IMR-90 (cell line): ENCODE data around the gene CMTM7. TPM values are rescaled to one million over a fixed set of nuclear protein-coding genes. Genes with fewer than 3 reads are reported as not detected.

ENCODE experiments used
- ATAC-seq: fragments of 200-7000 bp; cut with Tn5 transposase; 2 replicates; pipeline ENCODE4 v1.9.1; 2020; ENCODE audit warnings: low read depth, mild to moderate bottlenecking, moderate library complexity
- BruUV-seq: library from RNA; stranded (reverse); fragments of 400-500 nt; replicated peaks from 2 replicates; lab custom pipeline; 2021; lab: Mats Ljungman, UMichigan
- CTCF ChIA-PET: fragments of 300-600 bp; formaldehyde crosslinking; extraction: SDS; loops from one replicate; lab custom pipeline; 2021; ENCODE audit warnings: antibody characterized with exemption; lab: Yijun Ruan, JAX
- POLR2A ChIA-PET: fragments of 300-600 bp; sonication (Branson Sonifier 250); formaldehyde crosslinking; loops from one replicate; lab custom pipeline; 2022; ENCODE audit warnings: antibody characterized with exemption; ENCODE audit not compliant: unreplicated experiment; lab: Charles Lee
- DNase-seq: peaks from one replicate; pipeline ENCODE4 v3.0.0; 2013
- H2AFZ ChIP-seq: replicated peaks from 2 replicates; pipeline ENCODE3; 2013; ENCODE audit warnings: low read length, mild to moderate bottlenecking; ENCODE audit not compliant: poor library complexity
- H2AK5ac ChIP-seq: 2 replicates; pipeline ENCODE4 v1.6.1; 2013; ENCODE audit warnings: low read depth, low read length, inconsistent platforms
- H2AK9ac ChIP-seq: replicated peaks from 2 replicates; pipeline ENCODE3; 2013; ENCODE audit warnings: mild to moderate bottlenecking, low read depth, low read length, moderate library complexity; ENCODE audit not compliant: poor library complexity
- H2BK120ac ChIP-seq: 2 replicates; pipeline ENCODE4 v1.6.1; 2013; ENCODE audit warnings: low read depth, low read length, inconsistent platforms
- H2BK15ac ChIP-seq: 3 replicates; pipeline ENCODE4 v1.6.1; 2013; ENCODE audit warnings: low read depth, low read length, inconsistent platforms
- H2BK20ac ChIP-seq: 2 replicates; pipeline ENCODE4 v1.6.1; 2013; ENCODE audit warnings: low read depth, mild to moderate bottlenecking, inconsistent platforms, low read length, moderate library complexity
- H2BK5ac ChIP-seq: 2 replicates; pipeline ENCODE4 v1.6.1; 2013; ENCODE audit warnings: mild to moderate bottlenecking, low read depth, low read length, inconsistent platforms; ENCODE audit not compliant: poor library complexity, severe bottlenecking
- H3K14ac ChIP-seq: replicated peaks from 2 replicates; pipeline ENCODE4 v1.6.1; 2013; ENCODE audit warnings: low read depth, low read length, inconsistent platforms
- H3K18ac ChIP-seq: 2 replicates; pipeline ENCODE4 v1.6.1; 2013; ENCODE audit warnings: low read depth, low read length, control low read depth
- H3K23ac ChIP-seq: 2 replicates; pipeline ENCODE4 v1.6.1; 2013; ENCODE audit warnings: low read depth, low read length, inconsistent platforms
- H3K27ac ChIP-seq: 2 replicates; pipeline ENCODE4 v1.5.1; 2013; ENCODE audit warnings: mild to moderate bottlenecking, control low read depth, low read length; ENCODE audit not compliant: insufficient read depth
- H3K27me3 ChIP-seq: 2 replicates; pipeline ENCODE4 v1.6.1; 2013; ENCODE audit warnings: low read length; ENCODE audit not compliant: control insufficient read depth, insufficient read depth
- H3K36me3 ChIP-seq: 2 replicates; pipeline ENCODE4 v1.6.1; 2013; ENCODE audit warnings: low read length, mixed read lengths; ENCODE audit not compliant: control insufficient read depth, insufficient read depth
- H3K4ac ChIP-seq: 2 replicates; pipeline ENCODE4 v1.6.1; 2013; ENCODE audit warnings: low read depth, low read length, inconsistent platforms
- H3K4me1 ChIP-seq: 2 replicates; pipeline ENCODE4 v1.6.1; 2013; ENCODE audit warnings: low read length, mixed read lengths; ENCODE audit not compliant: control insufficient read depth, insufficient read depth
- H3K4me2 ChIP-seq: 2 replicates; pipeline ENCODE4 v1.6.1; 2013; ENCODE audit warnings: low read depth, mild to moderate bottlenecking, control low read depth, low read length, moderate library complexity
- H3K4me3 ChIP-seq: 2 replicates; pipeline ENCODE4 v1.5.1; 2013; ENCODE audit warnings: low read depth, mild to moderate bottlenecking, control low read depth, low read length, moderate library complexity; ENCODE audit not compliant: insufficient read depth
- H3K56ac ChIP-seq: 2 replicates; pipeline ENCODE4 v1.6.1; 2013; ENCODE audit warnings: low read length, inconsistent platforms; ENCODE audit not compliant: insufficient read depth; ENCODE audit errors: extremely low read depth
- H3K79me1 ChIP-seq, 2 experiments: 2 replicates each; pipeline ENCODE4 v1.6.1; 2013; ENCODE audit warnings: low read length in 2 of 2, inconsistent platforms in 1 of 2, low read depth in 1 of 2
- H3K9ac ChIP-seq: 2 replicates; pipeline ENCODE4 v1.6.1; 2013; ENCODE audit warnings: low read depth, low read length, control low read depth
- H3K9me1 ChIP-seq: 2 replicates; pipeline ENCODE4 v1.6.1; 2013; ENCODE audit warnings: low read length, inconsistent platforms; ENCODE audit not compliant: insufficient read depth
- H3K9me3 ChIP-seq: 2 replicates; pipeline ENCODE4 v1.6.1; 2013; ENCODE audit warnings: low read length; ENCODE audit not compliant: control insufficient read depth, insufficient read depth
- H4K20me1 ChIP-seq: 2 replicates; pipeline ENCODE4 v1.6.1; 2013; ENCODE audit warnings: low read length, inconsistent platforms; ENCODE audit not compliant: insufficient read depth
- H4K5ac ChIP-seq: 2 replicates; pipeline ENCODE4 v1.6.1; 2013; ENCODE audit warnings: mild to moderate bottlenecking, low read depth, low read length, control low read depth
- H4K8ac ChIP-seq, 2 experiments: 2 replicates each; pipeline ENCODE4 v1.6.1; 2013; ENCODE audit warnings: low read depth in 2 of 2, low read length in 2 of 2, control low read depth in 1 of 2, inconsistent platforms in 1 of 2
- H4K91ac ChIP-seq: 2 replicates; pipeline ENCODE4 v1.6.1; 2013; ENCODE audit warnings: low read depth, low read length, inconsistent platforms; ENCODE audit not compliant: insufficient read depth
- CHD1 ChIP-seq: IDR thresholded peaks from 2 replicates; pipeline ENCODE4 v1.6.1; 2012; ENCODE audit warnings: low read depth, low read length, improper control_type of control experiment
- FOS ChIP-seq: fragments of 150-350 bp; IDR thresholded peaks from 2 replicates; pipeline ENCODE4 v1.6.1; 2016; ENCODE audit warnings: low read depth, low read length
- RCOR1 ChIP-seq: IDR thresholded peaks from 2 replicates; pipeline ENCODE4 v1.6.1; 2012; ENCODE audit warnings: mild to moderate bottlenecking, low read length, improper control_type of control experiment; ENCODE audit not compliant: insufficient replicate concordance
- WGBS, 2 experiments: methylation state at CpG; one replicate each; pipeline versions ENCODE4 v1.1.5 to v1.1.7; 2013; ENCODE audit warnings: missing lambda C conversion rate in 2 of 2; ENCODE audit not compliant: insufficient read length in 1 of 2; ENCODE audit errors: extremely low coverage in 2 of 2; 5-methylcytosine and 5-hydroxymethylcytosine counted together
- dilution Hi-C: fragments of 300-500 bp; cut with HindIII; formaldehyde crosslinking; loops from one replicate; pipeline ENCODE4 v1.14.3; 2018; ENCODE audit warnings: low sequenced_read_pairs; ENCODE audit not compliant: unreplicated experiment
- in situ Hi-C: fragments of 300-500 bp; cut with MboI; formaldehyde crosslinking; loops from 3 replicates; pipeline ENCODE4 v1.14.3; 2019; ENCODE audit warnings: low sequenced_read_pairs, inconsistent platforms, mixed read lengths
- intact Hi-C: fragments of 100-400 bp; cut with micrococcal nuclease; formaldehyde crosslinking; loops from 2 replicates; pipeline ENCODE4 v1.10.0; 2022
- polyA plus RNA-seq, 3 experiments: library from polyadenylated mRNA; depleted of rRNA; stranded (reverse); fragments of >200 nt; gene quantifications; 2 replicates each; pipeline ENCODE4 v1.2.3, GENCODE V29; 2012; ENCODE audit warnings: low replicate concordance in 1 of 3
- total RNA-seq: library from RNA; depleted of rRNA; stranded (reverse); fragments of >200 nt; gene quantifications from 2 replicates; pipeline ENCODE4 v1.2.3, GENCODE V29; 2012

Gene CMTM7
- total and polyA plus RNA-seq, 2 of the 4 experiments (the other 2 are of a cell fraction), result 3.4 to 31.4 TPM

DNA sequence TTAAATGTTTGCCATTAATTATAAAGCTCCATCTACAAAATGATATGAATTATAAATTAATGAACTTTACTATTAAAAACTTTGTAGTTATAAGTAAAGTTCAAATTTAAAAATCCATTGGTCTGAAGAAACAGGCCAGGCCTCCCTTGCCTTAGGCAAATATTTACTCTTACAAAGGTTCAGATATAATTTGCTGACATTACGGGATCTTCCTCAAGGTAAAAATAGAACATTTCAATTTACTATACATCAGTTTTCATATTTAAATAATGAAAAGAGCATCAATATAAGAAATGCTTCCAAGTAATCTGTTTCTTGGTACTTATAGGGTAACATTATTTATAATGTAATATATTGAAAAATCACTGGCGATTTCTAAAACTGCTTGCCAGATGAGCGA is 107.3 kb downstream of the CMTM7 start:
- no peak overlapping the region for H4K91ac ChIP-seq
- DNase-seq, result no peak
- no peak for ATAC-seq
- in situ Hi-C loops (no loop called here), intact Hi-C loops (no loop called here), dilution Hi-C loops (no loop called here)
- POLR2A ChIA-PET, result no interaction called here
- H2BK15ac ChIP-seq, result no peak overlapping the region
- H3K27ac ChIP-seq, result no peak overlapping the region
- H3K27me3 ChIP-seq, result no peaks in the 10 kb centered on the region
- no peaks in the 10 kb centered on the region for H3K9me3 ChIP-seq
- no peak overlapping the region for H3K9ac ChIP-seq
- no peak overlapping the region for H4K8ac ChIP-seq
- CTCF ChIA-PET, result no interaction called here
- no TSS peak for BruUV-seq
- H2AFZ ChIP-seq, result no peak overlapping the region
- 100% methylated on average over 1 of the region's 3 CpGs; no CpG with 5 or more reads in 1 of the 2 experiments for WGBS, 2 experiments
- peaks cover 3% of the 10 kb centered on the region; the same call in 1 of the 2 replicates for H3K9me1 ChIP-seq
- no peak overlapping the region for H2BK20ac ChIP-seq
- no peaks in the 10 kb centered on the region for H3K36me3 ChIP-seq
- H3K4me1 ChIP-seq, result peaks cover 5% of the 10 kb centered on the region; the same call in 1 of the 2 replicates
- H2AK5ac ChIP-seq, result no peak overlapping the region
- no peak overlapping the region for H2BK120ac ChIP-seq
- H3K79me1 ChIP-seq, result peaks cover 33 to 47% of the 10 kb centered on the region in 2 experiments
- H4K20me1 ChIP-seq, result peaks cover 30% of the 10 kb centered on the region
- H4K5ac ChIP-seq, result no peak overlapping the region
- no peak overlapping the region for H2AK9ac ChIP-seq
- H3K4me3 ChIP-seq, result no peak overlapping the region
- no peak overlapping the region for H3K14ac ChIP-seq
- no peak overlapping the region for H3K4me2 ChIP-seq
- no peak overlapping the region for H3K4ac ChIP-seq
- no peak overlapping the region for H2BK5ac ChIP-seq
- no peak overlapping the region for H3K23ac ChIP-seq
- TF ChIP-seq FOS, result no peak
- TF ChIP-seq RCOR1, result no peak
- no peak for TF ChIP-seq CHD1
- no peak overlapping the region for H3K18ac ChIP-seq
- no peak overlapping the region for H3K56ac ChIP-seq
